Liver (tissue), 3 donors: ENCODE data around the gene ALPI.

Source experiments
- CTCF ChIP-seq: fragments of 150-350 bp; IDR thresholded peaks from 2 replicates; pipeline ENCODE4 v1.5.1; 2017; ENCODE audit warnings: improper control_type of control experiment, low read depth, low read length; ENCODE audit not compliant: missing input control
- GABPA ChIP-seq, 2 donors: IDR thresholded peaks in 1 of 2; conservative IDR thresholded peaks in 1 of 2; 2 replicates each; pipeline ENCODE4 v1.6.1; 2016; ENCODE audit warnings: antibody characterized with exemption in 2 of 2, mild to moderate bottlenecking in 1 of 2, moderate library complexity in 1 of 2
- RXRA ChIP-seq, 2 donors: IDR thresholded peaks; 2 replicates each; pipeline ENCODE4 v1.6.1; 2017 to 2018; ENCODE audit warnings: antibody characterized with exemption in 2 of 2, mild to moderate bottlenecking in 1 of 2
- SP1 ChIP-seq: IDR thresholded peaks from 2 replicates; pipeline ENCODE4 v1.6.1; 2018; ENCODE audit warnings: antibody characterized with exemption, mild to moderate bottlenecking
- YY1 ChIP-seq: IDR thresholded peaks from 2 replicates; pipeline ENCODE4 v1.6.1; 2016; ENCODE audit warnings: antibody characterized with exemption, mild to moderate bottlenecking
- TF ChIP-seq, protein P1 (sequence below): IDR thresholded peaks from 2 replicates; pipeline ENCODE4 v1.6.1; 2016; ENCODE audit warnings: antibody characterized with exemption
- TF ChIP-seq, protein P2 (sequence below): IDR thresholded peaks from 2 replicates; pipeline ENCODE4 v1.6.1; 2016; ENCODE audit warnings: antibody characterized with exemption, mild to moderate bottlenecking
- donor health status: healthy.
- donor health status: healthy.

GRCh38 chr2:232498452-232498851 lies 42.5 kb downstream of the ALPI start:
- TF ChIP-seq GABPA (IDR thresholded peaks at IDR 0.05 in 1 of 2, conservative IDR thresholded peaks at IDR 0.05 in 1 of 2) (no peak), CTCF (no peak), SP1 (no peak), YY1 (no peak), RXRA (IDR thresholded peaks at IDR 0.05) (no peak)
- TF ChIP-seq, protein P1, sequence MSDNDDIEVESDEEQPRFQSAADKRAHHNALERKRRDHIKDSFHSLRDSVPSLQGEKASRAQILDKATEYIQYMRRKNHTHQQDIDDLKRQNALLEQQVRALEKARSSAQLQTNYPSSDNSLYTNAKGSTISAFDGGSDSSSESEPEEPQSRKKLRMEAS = no peak
- TF ChIP-seq, protein P2, sequence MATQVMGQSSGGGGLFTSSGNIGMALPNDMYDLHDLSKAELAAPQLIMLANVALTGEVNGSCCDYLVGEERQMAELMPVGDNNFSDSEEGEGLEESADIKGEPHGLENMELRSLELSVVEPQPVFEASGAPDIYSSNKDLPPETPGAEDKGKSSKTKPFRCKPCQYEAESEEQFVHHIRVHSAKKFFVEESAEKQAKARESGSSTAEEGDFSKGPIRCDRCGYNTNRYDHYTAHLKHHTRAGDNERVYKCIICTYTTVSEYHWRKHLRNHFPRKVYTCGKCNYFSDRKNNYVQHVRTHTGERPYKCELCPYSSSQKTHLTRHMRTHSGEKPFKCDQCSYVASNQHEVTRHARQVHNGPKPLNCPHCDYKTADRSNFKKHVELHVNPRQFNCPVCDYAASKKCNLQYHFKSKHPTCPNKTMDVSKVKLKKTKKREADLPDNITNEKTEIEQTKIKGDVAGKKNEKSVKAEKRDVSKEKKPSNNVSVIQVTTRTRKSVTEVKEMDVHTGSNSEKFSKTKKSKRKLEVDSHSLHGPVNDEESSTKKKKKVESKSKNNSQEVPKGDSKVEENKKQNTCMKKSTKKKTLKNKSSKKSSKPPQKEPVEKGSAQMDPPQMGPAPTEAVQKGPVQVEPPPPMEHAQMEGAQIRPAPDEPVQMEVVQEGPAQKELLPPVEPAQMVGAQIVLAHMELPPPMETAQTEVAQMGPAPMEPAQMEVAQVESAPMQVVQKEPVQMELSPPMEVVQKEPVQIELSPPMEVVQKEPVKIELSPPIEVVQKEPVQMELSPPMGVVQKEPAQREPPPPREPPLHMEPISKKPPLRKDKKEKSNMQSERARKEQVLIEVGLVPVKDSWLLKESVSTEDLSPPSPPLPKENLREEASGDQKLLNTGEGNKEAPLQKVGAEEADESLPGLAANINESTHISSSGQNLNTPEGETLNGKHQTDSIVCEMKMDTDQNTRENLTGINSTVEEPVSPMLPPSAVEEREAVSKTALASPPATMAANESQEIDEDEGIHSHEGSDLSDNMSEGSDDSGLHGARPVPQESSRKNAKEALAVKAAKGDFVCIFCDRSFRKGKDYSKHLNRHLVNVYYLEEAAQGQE = no peak
